Osteoblast (primary cell): Measurements from ENCODE around the gene ULK4. TPM values are rescaled to one million over a fixed set of nuclear protein-coding genes. Genes with fewer than 3 reads are reported as not detected.

Experiments
- DNase-seq: peaks from one replicate; pipeline ENCODE4 v3.0.0; 2011; ENCODE audit warnings: low spot score, mixed read lengths; ENCODE audit not compliant: insufficient read length; ENCODE audit errors: missing footprints
- H2AFZ ChIP-seq: 2 replicates; pipeline ENCODE4 v1.6.0; 2011; ENCODE audit warnings: mild to moderate bottlenecking, low read length
- H3K27ac ChIP-seq: 2 replicates; pipeline ENCODE4 v1.5.1; 2011; ENCODE audit warnings: mild to moderate bottlenecking, low read depth, low read length, moderate library complexity
- H3K27me3 ChIP-seq: 2 replicates; pipeline ENCODE4 v1.6.0; 2012; ENCODE audit warnings: mild to moderate bottlenecking, control low read depth, inconsistent platforms, low read length, moderate library complexity; ENCODE audit not compliant: insufficient read depth
- H3K36me3 ChIP-seq: 2 replicates; pipeline ENCODE4 v1.5.1; 2011; ENCODE audit warnings: mild to moderate bottlenecking, low read length, control low read depth, moderate library complexity; ENCODE audit not compliant: insufficient read depth
- H3K4me1 ChIP-seq: 2 replicates; pipeline ENCODE4 v1.5.1; 2011; ENCODE audit warnings: mild to moderate bottlenecking, low read length, control low read depth, moderate library complexity; ENCODE audit not compliant: insufficient read depth
- H3K4me2 ChIP-seq: 2 replicates; pipeline ENCODE4 v1.6.0; 2011; ENCODE audit warnings: mild to moderate bottlenecking, low read length; ENCODE audit not compliant: insufficient read depth
- H3K4me3 ChIP-seq: fragments of 200-600 bp; sonication (generic); 3 replicates; pipeline ENCODE4 v1.5.1; 2012; ENCODE audit warnings: mild to moderate bottlenecking, low read length, inconsistent platforms; ENCODE audit not compliant: insufficient read depth
- H3K79me2 ChIP-seq: 2 replicates; pipeline ENCODE4 v1.6.0; 2012; ENCODE audit warnings: mild to moderate bottlenecking, low read length, control low read depth, inconsistent platforms; ENCODE audit not compliant: insufficient read depth
- H3K9me3 ChIP-seq: 2 replicates; pipeline ENCODE4 v1.5.1; 2011; ENCODE audit warnings: low read depth, low read length, control low read depth
- H4K20me1 ChIP-seq: 2 replicates; pipeline ENCODE4 v1.6.0; 2012; ENCODE audit warnings: mild to moderate bottlenecking, low read length, control low read depth; ENCODE audit not compliant: insufficient read depth
- CTCF ChIP-seq: IDR thresholded peaks from 2 replicates; pipeline ENCODE4 v1.5.1; 2011; ENCODE audit warnings: mild to moderate bottlenecking, low read depth, low read length, moderate library complexity; ENCODE audit errors: extremely low read depth
- total RNA-seq: library from RNA; depleted of rRNA; stranded (reverse); fragments of >200 nt; gene quantifications from 2 replicates; pipeline ENCODE4 v1.2.3, GENCODE V29; 2012

Gene ULK4
- total RNA-seq, 1 donor: 20.6 TPM

- Histone ChIP-seq H4K20me1 (peaks cover 85% of the 10 kb centered on the region), H3K27me3 (no peaks in the 10 kb centered on the region), H3K4me2 (peak overlapping the region; percentile 29), H3K4me1 (peaks cover 37% of the 10 kb centered on the region), H3K4me3 (no peak overlapping the region), H3K36me3 (peaks cover 18% of the 10 kb centered on the region), H3K27ac (peak overlapping the region; percentile 52), H2AFZ (no peak overlapping the region), H3K9me3 (no peaks in the 10 kb centered on the region), H3K79me2 (peaks cover 87% of the 10 kb centered on the region)
- TF ChIP-seq CTCF: no peak
- DNase-seq: no peak
Observed at GRCh38 chr3:41220906-41221677, 740.8 kb downstream of the ULK4 start.

DNA sequence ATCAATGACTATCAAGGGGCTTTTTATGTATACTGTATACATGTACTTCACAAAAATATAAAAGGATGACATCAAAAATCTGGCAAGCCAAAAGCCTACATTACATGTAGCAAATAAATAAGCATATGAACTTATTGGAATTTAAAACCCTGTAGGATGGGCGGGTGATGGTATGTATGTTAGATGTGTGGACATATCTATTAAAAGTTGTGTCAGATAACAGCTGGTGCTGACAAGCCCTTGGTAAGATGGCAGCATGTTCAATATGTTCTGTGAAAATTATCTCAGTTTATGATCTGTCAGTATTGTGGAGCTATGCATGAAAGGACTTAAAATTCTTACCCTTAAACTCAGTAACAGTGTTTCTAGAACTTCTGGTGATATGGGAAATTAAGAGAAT is 742.5 kb downstream of the ULK4 start:
- no peaks in the 10 kb centered on the region for H3K27me3 ChIP-seq
- TF ChIP-seq CTCF: no peak
- H3K4me3 ChIP-seq: no peak overlapping the region
- peaks cover under 1% of the 10 kb centered on the region for H3K36me3 ChIP-seq
- no peak overlapping the region for H3K4me2 ChIP-seq
- H3K27ac ChIP-seq: no peak overlapping the region
- H3K79me2 ChIP-seq: peaks cover 87% of the 10 kb centered on the region
- H3K4me1 ChIP-seq: peaks cover 32% of the 10 kb centered on the region
- no peak overlapping the region for H2AFZ ChIP-seq
- H4K20me1 ChIP-seq: peaks cover 84% of the 10 kb centered on the region
- no peak for DNase-seq
- H3K9me3 ChIP-seq: no peaks in the 10 kb centered on the region

GRCh38 chr3:41216993-41217392 is 744.9 kb downstream of the ULK4 start:
- Histone ChIP-seq H3K79me2 (peaks cover 99% of the 10 kb centered on the region), H3K9me3 (no peaks in the 10 kb centered on the region), H2AFZ (no peak overlapping the region), H3K4me3 (no peak overlapping the region), H3K4me2 (no peak overlapping the region), H3K4me1 (peaks cover 24% of the 10 kb centered on the region), H3K27me3 (no peaks in the 10 kb centered on the region), H3K27ac (peak overlapping the region; percentile 7), H4K20me1 (peaks cover 90% of the 10 kb centered on the region), H3K36me3 (no peaks in the 10 kb centered on the region)
- DNase-seq: no peak
- TF ChIP-seq CTCF: no peak

DNA sequence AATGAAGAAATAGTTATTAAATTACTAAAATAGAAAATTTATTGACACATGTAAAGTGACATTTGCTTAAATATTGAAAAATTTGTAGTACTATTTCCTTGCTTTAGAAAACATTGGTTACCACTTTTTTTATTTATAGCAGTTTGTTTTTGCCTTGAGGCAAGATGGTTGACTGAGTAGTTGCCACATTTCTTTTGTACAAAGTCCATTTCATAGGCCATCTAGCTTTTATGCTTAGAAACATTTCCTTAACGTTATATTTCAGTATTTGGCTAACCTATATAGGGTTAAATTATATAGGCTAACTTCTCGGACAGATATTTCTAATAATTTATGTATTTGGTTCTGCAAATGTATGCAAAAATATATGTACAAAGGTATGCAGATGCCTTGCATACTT is 745.5 kb downstream of the ULK4 start:
- Histone ChIP-seq H3K27me3 (no peaks in the 10 kb centered on the region), H3K36me3 (no peaks in the 10 kb centered on the region), H3K79me2 (peaks cover 99% of the 10 kb centered on the region), H4K20me1 (peaks cover 91% of the 10 kb centered on the region), H3K4me2 (no peak overlapping the region), H2AFZ (no peak overlapping the region), H3K4me3 (no peak overlapping the region), H3K27ac (no peak overlapping the region), H3K4me1 (peaks cover 19% of the 10 kb centered on the region), H3K9me3 (no peaks in the 10 kb centered on the region)
- no peak for TF ChIP-seq CTCF
- DNase-seq: no peak
